Measurements from ENCODE around the gene CRMP1.

Gene CRMP1

DNA sequence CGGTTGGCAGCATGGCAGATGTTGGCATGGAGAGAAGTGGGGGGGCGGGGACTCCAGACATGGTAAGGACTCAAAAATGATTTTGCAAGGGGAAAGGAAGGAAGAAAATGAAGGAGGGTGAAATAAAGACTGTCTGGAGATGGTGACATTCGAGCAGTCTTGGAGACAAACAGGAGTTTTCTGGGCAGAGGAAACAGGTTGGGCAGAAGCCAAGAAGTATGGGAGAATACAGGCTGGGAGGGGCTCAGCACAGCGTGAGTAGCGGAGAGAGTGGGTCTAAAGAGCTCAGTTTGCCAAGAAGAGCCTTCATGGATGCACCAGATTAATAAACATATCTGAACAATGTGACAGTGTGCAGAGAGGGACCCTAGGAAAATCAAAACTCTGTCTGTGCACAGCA is 13.3 kb upstream of the CRMP1 start:
- H2BK15ac ChIP-seq (replicated peaks; ENCODE audit: low read depth) = no peak overlapping the region
- H3K36me3 ChIP-seq (ENCODE audit: control insufficient read depth, insufficient read depth, low read length) = no peaks in the 10 kb centered on the region
- no peak overlapping the region for H3K27ac ChIP-seq (ENCODE audit: low read depth, low read length)
- no peak overlapping the region for H3K56ac ChIP-seq (ENCODE audit: low read length)
- no peak overlapping the region for H4K8ac ChIP-seq (ENCODE audit: low read depth, low read length)
- no peak overlapping the region for H2BK5ac ChIP-seq (ENCODE audit: low read length)
- H3K23ac ChIP-seq (ENCODE audit: low read length) = peak overlapping the region; percentile 29
- H3K4me1 ChIP-seq (ENCODE audit: control insufficient read depth, low read depth, low read length) = peaks cover 2% of the 10 kb centered on the region
- H3K4me3 ChIP-seq (ENCODE audit: low read length) = no peak overlapping the region
- DNase-seq = no peak
- H3K18ac ChIP-seq (ENCODE audit: low read length) = no peak overlapping the region
- no peak overlapping the region for H3K4ac ChIP-seq (ENCODE audit: low read depth, low read length)
- no peak overlapping the region for H3K9ac ChIP-seq (ENCODE audit: low read length)
- no CpG with 5 or more reads among the region's 5 CpGs for WGBS (ENCODE audit: extremely low coverage, insufficient coverage, low lambda C conversion rate)
- H3K79me2 ChIP-seq (ENCODE audit: control insufficient read depth, insufficient read depth, low read length) = no peaks in the 10 kb centered on the region
- no peak overlapping the region for H2BK120ac ChIP-seq (ENCODE audit: low read depth, low read length)
- no peak overlapping the region for H4K5ac ChIP-seq (ENCODE audit: low read length)
- no peaks in the 10 kb centered on the region for H3K79me1 ChIP-seq (ENCODE audit: low read length)
- H2AK5ac ChIP-seq (ENCODE audit: low read length) = no peak overlapping the region
- no peak overlapping the region for H3K4me2 ChIP-seq (ENCODE audit: low read length)
- H3K27me3 ChIP-seq (ENCODE audit: insufficient read depth, low read length, poor library complexity) = no peaks in the 10 kb centered on the region

DNA sequence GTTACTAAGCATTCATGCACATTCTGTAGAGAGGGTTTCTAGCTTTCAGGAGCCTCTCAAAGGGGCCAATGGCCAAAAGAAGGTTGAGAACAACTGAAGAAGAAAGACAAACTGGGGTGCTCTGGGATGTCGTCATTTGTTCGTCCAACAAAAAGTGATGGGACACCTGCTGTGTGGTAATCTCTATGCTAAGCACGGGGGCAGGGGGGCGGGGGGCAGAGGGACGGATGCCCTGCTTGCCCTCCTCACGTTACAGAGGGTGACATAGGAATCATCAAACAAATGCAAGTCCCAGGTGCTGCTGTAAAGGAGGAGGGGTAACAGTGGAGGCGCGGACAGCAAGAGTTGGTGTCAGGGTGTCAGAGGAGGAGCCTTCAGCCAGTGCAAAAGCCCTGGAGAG is 12.8 kb upstream of the CRMP1 start:
- Histone ChIP-seq H3K56ac (ENCODE audit: low read length) (no peak overlapping the region), H3K27ac (ENCODE audit: low read depth, low read length) (no peak overlapping the region), H3K23ac (ENCODE audit: low read length) (peak overlapping the region; percentile 29), H3K4me3 (ENCODE audit: low read length) (no peak overlapping the region), H2BK15ac (replicated peaks; ENCODE audit: low read depth) (no peak overlapping the region), H3K4ac (ENCODE audit: low read depth, low read length) (no peak overlapping the region), H3K79me2 (ENCODE audit: control insufficient read depth, insufficient read depth, low read length) (no peaks in the 10 kb centered on the region), H3K27me3 (ENCODE audit: insufficient read depth, low read length, poor library complexity) (no peaks in the 10 kb centered on the region), H2BK5ac (ENCODE audit: low read length) (no peak overlapping the region), H3K36me3 (ENCODE audit: control insufficient read depth, insufficient read depth, low read length) (no peaks in the 10 kb centered on the region), H3K9ac (ENCODE audit: low read length) (no peak overlapping the region), H4K5ac (ENCODE audit: low read length) (no peak overlapping the region), H3K18ac (ENCODE audit: low read length) (no peak overlapping the region), H3K4me2 (ENCODE audit: low read length) (no peak overlapping the region), H4K8ac (ENCODE audit: low read depth, low read length) (no peak overlapping the region), H2AK5ac (ENCODE audit: low read length) (no peak overlapping the region), H2BK120ac (ENCODE audit: low read depth, low read length) (no peak overlapping the region), H3K4me1 (ENCODE audit: control insufficient read depth, low read depth, low read length) (peaks cover 2% of the 10 kb centered on the region), H3K79me1 (ENCODE audit: low read length) (no peaks in the 10 kb centered on the region)
- peak; percentile 53 for DNase-seq
- no CpG with 5 or more reads among the region's 8 CpGs for WGBS (ENCODE audit: extremely low coverage, insufficient coverage, low lambda C conversion rate)

DNA sequence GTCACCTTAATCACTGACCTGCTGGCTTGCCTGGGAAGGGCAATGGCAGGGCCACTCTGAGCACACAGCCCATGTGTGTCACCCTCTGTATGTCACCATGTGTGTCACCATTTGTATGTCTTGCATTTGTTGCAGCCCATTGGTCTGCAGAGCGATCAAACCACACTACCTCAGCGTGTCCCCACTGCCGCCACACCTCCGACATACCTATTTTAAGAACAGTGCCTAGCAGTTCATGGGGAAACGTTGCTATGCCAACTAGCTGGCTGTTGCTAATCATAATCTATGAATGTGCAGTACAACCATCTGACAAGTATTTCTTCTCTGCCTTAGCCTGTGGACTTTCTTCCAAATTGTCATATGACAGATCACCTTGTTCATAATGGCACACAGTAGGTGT is 8.0 kb upstream of the CRMP1 start:
- H2BK5ac ChIP-seq (ENCODE audit: low read length) = no peak overlapping the region
- H3K18ac ChIP-seq (ENCODE audit: low read length) = no peak overlapping the region
- no peak overlapping the region for H3K9ac ChIP-seq (ENCODE audit: low read length)
- H3K79me1 ChIP-seq (ENCODE audit: low read length) = no peaks in the 10 kb centered on the region
- no peaks in the 10 kb centered on the region for H3K36me3 ChIP-seq (ENCODE audit: control insufficient read depth, insufficient read depth, low read length)
- no peak overlapping the region for H3K4ac ChIP-seq (ENCODE audit: low read depth, low read length)
- no peak overlapping the region for H3K4me3 ChIP-seq (ENCODE audit: low read length)
- no peak overlapping the region for H3K23ac ChIP-seq (ENCODE audit: low read length)
- no peaks in the 10 kb centered on the region for H3K4me1 ChIP-seq (ENCODE audit: control insufficient read depth, low read depth, low read length)
- no peak overlapping the region for H4K8ac ChIP-seq (ENCODE audit: low read depth, low read length)
- H4K5ac ChIP-seq (ENCODE audit: low read length) = no peak overlapping the region
- H3K79me2 ChIP-seq (ENCODE audit: control insufficient read depth, insufficient read depth, low read length) = no peaks in the 10 kb centered on the region
- no peak for DNase-seq
- H3K56ac ChIP-seq (ENCODE audit: low read length) = no peak overlapping the region
- H3K4me2 ChIP-seq (ENCODE audit: low read length) = no peak overlapping the region
- no peaks in the 10 kb centered on the region for H3K27me3 ChIP-seq (ENCODE audit: insufficient read depth, low read length, poor library complexity)
- no peak overlapping the region for H2BK15ac ChIP-seq (replicated peaks; ENCODE audit: low read depth)
- no CpG with 5 or more reads among the region's 5 CpGs for WGBS (ENCODE audit: extremely low coverage, insufficient coverage, low lambda C conversion rate)
- H2BK120ac ChIP-seq (ENCODE audit: low read depth, low read length) = no peak overlapping the region
- no peak overlapping the region for H3K27ac ChIP-seq (ENCODE audit: low read depth, low read length)
- H2AK5ac ChIP-seq (ENCODE audit: low read length) = no peak overlapping the region

DNA sequence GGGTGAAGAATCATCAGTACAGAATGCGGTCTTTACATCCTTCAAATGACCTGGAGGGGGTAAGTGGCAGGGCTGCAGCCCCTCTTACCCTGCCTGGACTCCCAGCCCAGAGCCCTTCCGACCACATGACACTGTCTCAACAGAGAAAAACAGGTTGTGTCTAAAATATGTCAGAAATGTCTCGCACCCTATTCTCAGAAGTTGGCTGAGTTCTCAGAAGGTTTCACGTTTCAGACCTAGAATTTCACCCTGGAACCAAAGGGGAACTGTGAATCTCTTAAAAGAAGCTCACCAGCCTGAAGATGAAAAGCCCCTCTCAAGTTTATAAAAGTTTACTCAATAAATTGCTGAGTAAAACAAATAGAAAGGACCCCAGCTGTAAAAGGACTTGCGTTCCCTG is 7.0 kb upstream of the CRMP1 start:
- Histone ChIP-seq H3K4me2 (ENCODE audit: low read length) (no peak overlapping the region), H3K4me3 (ENCODE audit: low read length) (no peak overlapping the region), H3K56ac (ENCODE audit: low read length) (no peak overlapping the region), H3K36me3 (ENCODE audit: control insufficient read depth, insufficient read depth, low read length) (no peaks in the 10 kb centered on the region), H2BK5ac (ENCODE audit: low read length) (no peak overlapping the region), H3K9ac (ENCODE audit: low read length) (no peak overlapping the region), H4K5ac (ENCODE audit: low read length) (no peak overlapping the region), H3K27ac (ENCODE audit: low read depth, low read length) (no peak overlapping the region), H3K4ac (ENCODE audit: low read depth, low read length) (no peak overlapping the region), H2BK15ac (replicated peaks; ENCODE audit: low read depth) (no peak overlapping the region), H2AK5ac (ENCODE audit: low read length) (no peak overlapping the region), H3K4me1 (ENCODE audit: control insufficient read depth, low read depth, low read length) (no peaks in the 10 kb centered on the region), H2BK120ac (ENCODE audit: low read depth, low read length) (no peak overlapping the region), H3K23ac (ENCODE audit: low read length) (no peak overlapping the region), H4K8ac (ENCODE audit: low read depth, low read length) (no peak overlapping the region), H3K79me1 (ENCODE audit: low read length) (no peaks in the 10 kb centered on the region), H3K27me3 (ENCODE audit: insufficient read depth, low read length, poor library complexity) (no peaks in the 10 kb centered on the region), H3K79me2 (ENCODE audit: control insufficient read depth, insufficient read depth, low read length) (no peaks in the 10 kb centered on the region), H3K18ac (ENCODE audit: low read length) (no peak overlapping the region)
- WGBS (ENCODE audit: extremely low coverage, insufficient coverage, low lambda C conversion rate) = no CpG with 5 or more reads among the region's 5 CpGs
- no peak for DNase-seq

DNA sequence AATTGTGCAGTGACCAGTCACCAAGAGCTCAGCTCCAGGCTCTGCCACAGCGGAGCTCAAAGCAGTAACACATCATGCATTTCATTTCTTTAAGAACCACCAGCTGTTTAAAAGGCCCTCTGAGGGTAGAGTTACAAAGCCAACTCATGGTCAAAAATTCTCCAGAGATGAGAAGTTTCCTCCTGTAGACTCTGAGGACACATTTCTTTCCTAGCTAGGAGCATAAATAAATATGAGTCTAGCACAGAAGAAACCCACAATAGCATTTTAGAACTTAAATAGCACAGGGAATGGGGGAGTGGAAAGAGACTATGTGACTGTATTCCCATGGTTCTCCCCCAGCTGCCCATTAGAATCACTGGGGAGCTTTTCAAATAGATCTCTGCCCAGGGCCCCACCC is 6.5 kb upstream of the CRMP1 start:
- Histone ChIP-seq H3K36me3 (ENCODE audit: control insufficient read depth, insufficient read depth, low read length) (no peaks in the 10 kb centered on the region), H3K4me1 (ENCODE audit: control insufficient read depth, low read depth, low read length) (no peaks in the 10 kb centered on the region), H3K79me1 (ENCODE audit: low read length) (no peaks in the 10 kb centered on the region), H4K8ac (ENCODE audit: low read depth, low read length) (no peak overlapping the region), H3K56ac (ENCODE audit: low read length) (no peak overlapping the region), H3K9ac (ENCODE audit: low read length) (no peak overlapping the region), H2BK15ac (replicated peaks; ENCODE audit: low read depth) (no peak overlapping the region), H3K4me3 (ENCODE audit: low read length) (no peak overlapping the region), H3K4ac (ENCODE audit: low read depth, low read length) (no peak overlapping the region), H3K79me2 (ENCODE audit: control insufficient read depth, insufficient read depth, low read length) (no peaks in the 10 kb centered on the region), H2AK5ac (ENCODE audit: low read length) (no peak overlapping the region), H3K27me3 (ENCODE audit: insufficient read depth, low read length, poor library complexity) (no peaks in the 10 kb centered on the region), H2BK120ac (ENCODE audit: low read depth, low read length) (no peak overlapping the region), H3K18ac (ENCODE audit: low read length) (no peak overlapping the region), H2BK5ac (ENCODE audit: low read length) (no peak overlapping the region), H4K5ac (ENCODE audit: low read length) (no peak overlapping the region), H3K23ac (ENCODE audit: low read length) (no peak overlapping the region), H3K27ac (ENCODE audit: low read depth, low read length) (no peak overlapping the region), H3K4me2 (ENCODE audit: low read length) (no peak overlapping the region)
- DNase-seq = no peak
- no CpG with 5 or more reads among the region's 1 CpG for WGBS (ENCODE audit: extremely low coverage, insufficient coverage, low lambda C conversion rate)

DNA sequence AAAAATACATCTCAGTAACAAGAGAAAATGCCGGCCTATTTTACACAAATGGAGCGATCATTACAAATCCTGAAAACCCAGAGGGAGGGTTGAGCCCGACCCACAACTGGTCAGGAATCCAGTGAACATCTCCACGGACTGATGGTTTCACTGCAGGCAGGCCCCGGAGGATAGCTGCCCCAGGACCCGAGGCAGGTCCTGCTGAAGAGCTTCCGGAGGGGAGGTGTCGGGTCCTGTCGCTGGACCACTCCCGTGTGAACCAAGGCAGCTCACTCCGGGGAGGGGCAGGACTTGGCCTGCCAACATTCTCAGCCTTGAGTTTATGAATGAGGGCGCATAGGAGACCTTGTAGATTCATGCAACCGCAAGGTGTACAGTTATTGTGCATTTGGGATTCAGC is 4.8 kb upstream of the CRMP1 start:
- Histone ChIP-seq H4K8ac (ENCODE audit: low read depth, low read length) (no peak overlapping the region), H3K79me2 (ENCODE audit: control insufficient read depth, insufficient read depth, low read length) (no peaks in the 10 kb centered on the region), H3K4me2 (ENCODE audit: low read length) (no peak overlapping the region), H2BK15ac (replicated peaks; ENCODE audit: low read depth) (no peak overlapping the region), H3K27me3 (ENCODE audit: insufficient read depth, low read length, poor library complexity) (peaks cover under 1% of the 10 kb centered on the region), H2BK5ac (ENCODE audit: low read length) (no peak overlapping the region), H3K4ac (ENCODE audit: low read depth, low read length) (no peak overlapping the region), H4K5ac (ENCODE audit: low read length) (no peak overlapping the region), H2BK120ac (ENCODE audit: low read depth, low read length) (no peak overlapping the region), H2AK5ac (ENCODE audit: low read length) (no peak overlapping the region), H3K79me1 (ENCODE audit: low read length) (no peaks in the 10 kb centered on the region), H3K56ac (ENCODE audit: low read length) (no peak overlapping the region), H3K36me3 (ENCODE audit: control insufficient read depth, insufficient read depth, low read length) (no peaks in the 10 kb centered on the region), H3K9ac (ENCODE audit: low read length) (no peak overlapping the region), H3K18ac (ENCODE audit: low read length) (no peak overlapping the region), H3K27ac (ENCODE audit: low read depth, low read length) (no peak overlapping the region), H3K23ac (ENCODE audit: low read length) (no peak overlapping the region), H3K4me3 (ENCODE audit: low read length) (no peak overlapping the region), H3K4me1 (ENCODE audit: control insufficient read depth, low read depth, low read length) (peaks cover 4% of the 10 kb centered on the region)
- no CpG with 5 or more reads among the region's 13 CpGs for WGBS (ENCODE audit: extremely low coverage, insufficient coverage, low lambda C conversion rate)
- DNase-seq = no peak
